ENCODE results near the gene DOCK8. TPM values are rescaled to one million over a fixed set of nuclear protein-coding genes. Genes with fewer than 3 reads are reported as not detected.

The DOCK8 gene
- total and polyA plus RNA-seq, 2 of the 4 experiments (the other 2 are of a cell fraction): not detected

DNA sequence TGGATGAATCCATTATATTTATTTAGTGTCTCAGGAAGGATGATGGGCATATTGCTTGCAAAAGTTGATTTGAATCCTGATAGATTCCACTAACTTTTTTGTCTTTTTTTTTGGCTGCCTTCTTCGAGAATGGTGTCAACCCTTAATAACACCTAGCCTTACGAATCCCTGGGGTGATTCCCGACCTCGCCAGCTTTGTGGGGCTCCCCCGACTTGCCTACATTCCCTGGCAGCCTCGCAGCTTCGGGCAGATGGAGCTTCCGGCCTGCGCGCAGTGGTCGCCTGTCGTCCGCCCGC, 366 bp upstream of the DOCK8 start:
- peak overlapping the region; percentile 82 for H2AFZ ChIP-seq (replicated peaks; ENCODE audit: low read length, poor library complexity)
- in situ Hi-C loops (cut with MboI; ENCODE audit: low sequenced_read_pairs): no loop called here
- no peak overlapping the region for H3K4ac ChIP-seq (ENCODE audit: low read depth, low read length)
- H3K79me1 ChIP-seq (ENCODE audit: low read depth in 1 of 2, low read length in 2 of 2): no peaks in the 10 kb centered on the region
- 0% methylated on average over 13 of the region's 14 CpGs; no CpG with 5 or more reads in 1 of the 2 experiments for WGBS, 2 experiments (ENCODE audit: extremely low coverage in 2 of 2, insufficient read length in 1 of 2)
- dilution Hi-C loops (cut with HindIII; ENCODE audit: low sequenced_read_pairs, unreplicated experiment): no loop called here
- intact Hi-C loops (cut with micrococcal nuclease): no loop called here
- H3K9me3 ChIP-seq (ENCODE audit: control insufficient read depth, insufficient read depth, low read length): no peaks in the 10 kb centered on the region
- BruUV-seq (replicated peaks): no TSS peak
- no peak overlapping the region for H3K4me2 ChIP-seq (ENCODE audit: low read depth, low read length)
- no peak overlapping the region for H2BK15ac ChIP-seq (ENCODE audit: low read depth, low read length)
- H4K5ac ChIP-seq (ENCODE audit: low read depth, low read length): no peak overlapping the region
- H3K4me3 ChIP-seq (ENCODE audit: insufficient read depth, low read depth, low read length): peak overlapping the region; percentile 28; the same call in 1 of the 2 replicates
- no peak overlapping the region for H3K9ac ChIP-seq (ENCODE audit: low read depth, low read length)
- H4K20me1 ChIP-seq (ENCODE audit: insufficient read depth, low read length): no peaks in the 10 kb centered on the region
- H3K36me3 ChIP-seq (ENCODE audit: control insufficient read depth, insufficient read depth, low read length): no peaks in the 10 kb centered on the region
- no peak overlapping the region for H2AK5ac ChIP-seq (ENCODE audit: low read depth, low read length)
- no peak overlapping the region for H3K14ac ChIP-seq (replicated peaks; ENCODE audit: low read depth, low read length)
- H4K91ac ChIP-seq (ENCODE audit: insufficient read depth, low read depth, low read length): no peak overlapping the region
- H3K27ac ChIP-seq (ENCODE audit: insufficient read depth, low read length): no peak overlapping the region
- POLR2A ChIA-PET (ENCODE audit: unreplicated experiment): no interaction called here
- no peaks in the 10 kb centered on the region for H3K9me1 ChIP-seq (ENCODE audit: insufficient read depth, low read length)
- TF ChIP-seq MAFK (IDR thresholded peaks at IDR 0.05; ENCODE audit: low read depth, low read length) (no peak), MAZ (IDR thresholded peaks at IDR 0.05; ENCODE audit: borderline replicate concordance, low read depth, low read length) (no peak), CHD1 (IDR thresholded peaks at IDR 0.05; ENCODE audit: low read depth, low read length) (no peak), MXI1 (IDR thresholded peaks at IDR 0.05; ENCODE audit: borderline replicate concordance, low read depth, low read length) (no peak), BHLHE40 (IDR thresholded peaks at IDR 0.05; ENCODE audit: low read depth, low read length) (no peak)
- TF ChIP-seq, protein P1, sequence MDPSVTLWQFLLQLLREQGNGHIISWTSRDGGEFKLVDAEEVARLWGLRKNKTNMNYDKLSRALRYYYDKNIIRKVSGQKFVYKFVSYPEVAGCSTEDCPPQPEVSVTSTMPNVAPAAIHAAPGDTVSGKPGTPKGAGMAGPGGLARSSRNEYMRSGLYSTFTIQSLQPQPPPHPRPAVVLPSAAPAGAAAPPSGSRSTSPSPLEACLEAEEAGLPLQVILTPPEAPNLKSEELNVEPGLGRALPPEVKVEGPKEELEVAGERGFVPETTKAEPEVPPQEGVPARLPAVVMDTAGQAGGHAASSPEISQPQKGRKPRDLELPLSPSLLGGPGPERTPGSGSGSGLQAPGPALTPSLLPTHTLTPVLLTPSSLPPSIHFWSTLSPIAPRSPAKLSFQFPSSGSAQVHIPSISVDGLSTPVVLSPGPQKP (IDR thresholded peaks at IDR 0.05; ENCODE audit: borderline replicate concordance, low read depth, low read length): no peak
- H3K4me1 ChIP-seq (ENCODE audit: control insufficient read depth, insufficient read depth, low read length): no peaks in the 10 kb centered on the region
- no peak overlapping the region for H3K56ac ChIP-seq (ENCODE audit: extremely low read depth, insufficient read depth, low read length)
- CTCF ChIA-PET: no interaction called here
- H3K23ac ChIP-seq (ENCODE audit: low read depth, low read length): no peak overlapping the region
- H2BK120ac ChIP-seq (ENCODE audit: low read depth, low read length): no peak overlapping the region
- no peak overlapping the region for H2AK9ac ChIP-seq (replicated peaks; ENCODE audit: low read depth, low read length, poor library complexity)
- H3K18ac ChIP-seq (ENCODE audit: low read depth, low read length): no peak overlapping the region
- no peak overlapping the region for H2BK5ac ChIP-seq (ENCODE audit: low read depth, low read length, poor library complexity, severe bottlenecking)
- H2BK20ac ChIP-seq (ENCODE audit: low read depth, low read length): no peak overlapping the region
- H4K8ac ChIP-seq (ENCODE audit: low read depth in 2 of 2, low read length in 2 of 2): no peak overlapping the region
- DNase-seq (no peak), ATAC-seq (ENCODE audit: low read depth) (no peak)
- H3K27me3 ChIP-seq (ENCODE audit: control insufficient read depth, insufficient read depth, low read length): peaks cover 28% of the 10 kb centered on the region
